Mammary epithelial cell (primary cell): ENCODE data around the gene TSPAN17.

Experiments used
- EZH2 ChIP-seq: IDR thresholded peaks from 2 replicates; pipeline ENCODE4 v1.6.1; 2012; ENCODE audit warnings: low read length, inconsistent platforms, borderline replicate concordance
- TF ChIP-seq, protein P1 (sequence below), 2 donors: IDR thresholded peaks in 1 of 2; conservative IDR thresholded peaks in 1 of 2; 2 replicates each; pipeline ENCODE4 v1.5.1; 2011 to 2012; ENCODE audit warnings: inconsistent platforms in 2 of 2, low read length in 2 of 2, mild to moderate bottlenecking in 2 of 2, control low read depth in 1 of 2, low read depth in 1 of 2; ENCODE audit not compliant: insufficient read depth in 1 of 2; ENCODE audit errors: extremely low read depth in 1 of 2

DNA sequence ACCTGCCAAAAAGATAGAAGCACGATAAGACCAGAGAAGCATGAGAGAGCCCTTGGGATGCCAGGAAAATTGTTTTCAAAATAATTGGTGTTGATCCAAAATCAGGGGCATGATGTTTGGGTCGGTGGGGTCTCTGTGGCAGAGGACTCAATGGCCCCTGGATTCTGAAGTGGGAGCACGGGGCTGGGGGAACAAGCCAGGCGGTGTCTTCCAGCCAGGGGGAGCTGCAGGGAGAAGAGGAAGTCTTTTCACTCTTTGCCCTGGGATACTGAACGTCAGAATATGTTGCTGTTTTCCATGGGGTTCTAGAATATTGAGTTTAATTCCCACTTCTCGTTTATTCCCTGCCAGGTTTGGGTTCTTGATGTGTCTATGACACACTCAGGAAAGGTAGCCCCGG lies 20.4 kb downstream of the TSPAN17 start:
- TF ChIP-seq, protein P1, sequence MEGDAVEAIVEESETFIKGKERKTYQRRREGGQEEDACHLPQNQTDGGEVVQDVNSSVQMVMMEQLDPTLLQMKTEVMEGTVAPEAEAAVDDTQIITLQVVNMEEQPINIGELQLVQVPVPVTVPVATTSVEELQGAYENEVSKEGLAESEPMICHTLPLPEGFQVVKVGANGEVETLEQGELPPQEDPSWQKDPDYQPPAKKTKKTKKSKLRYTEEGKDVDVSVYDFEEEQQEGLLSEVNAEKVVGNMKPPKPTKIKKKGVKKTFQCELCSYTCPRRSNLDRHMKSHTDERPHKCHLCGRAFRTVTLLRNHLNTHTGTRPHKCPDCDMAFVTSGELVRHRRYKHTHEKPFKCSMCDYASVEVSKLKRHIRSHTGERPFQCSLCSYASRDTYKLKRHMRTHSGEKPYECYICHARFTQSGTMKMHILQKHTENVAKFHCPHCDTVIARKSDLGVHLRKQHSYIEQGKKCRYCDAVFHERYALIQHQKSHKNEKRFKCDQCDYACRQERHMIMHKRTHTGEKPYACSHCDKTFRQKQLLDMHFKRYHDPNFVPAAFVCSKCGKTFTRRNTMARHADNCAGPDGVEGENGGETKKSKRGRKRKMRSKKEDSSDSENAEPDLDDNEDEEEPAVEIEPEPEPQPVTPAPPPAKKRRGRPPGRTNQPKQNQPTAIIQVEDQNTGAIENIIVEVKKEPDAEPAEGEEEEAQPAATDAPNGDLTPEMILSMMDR (conservative IDR thresholded peaks at IDR 0.05 in 1 of 2, IDR thresholded peaks at IDR 0.05 in 1 of 2; ENCODE audit: extremely low read depth in 1 of 2, insufficient read depth in 1 of 2, low read depth in 1 of 2, low read length in 2 of 2) = no peak
- TF ChIP-seq EZH2 = no peak
